GM12891 (cell line): ENCODE measurements around the gene UGDH.

Experiments
- POLR2A ChIP-seq: IDR thresholded peaks from 2 replicates; pipeline ENCODE4 v1.6.1; 2011; ENCODE audit warnings: low read depth, low read length, control low read depth
- POLR2AphosphoS5 ChIP-seq: IDR thresholded peaks from 2 replicates; pipeline ENCODE4 v1.6.1; 2011; ENCODE audit warnings: low read depth, low read length, control low read depth
- TAF1 ChIP-seq: IDR thresholded peaks from 2 replicates; pipeline ENCODE4 v1.6.1; 2011; ENCODE audit warnings: low read depth, low read length, control low read depth

DNA sequence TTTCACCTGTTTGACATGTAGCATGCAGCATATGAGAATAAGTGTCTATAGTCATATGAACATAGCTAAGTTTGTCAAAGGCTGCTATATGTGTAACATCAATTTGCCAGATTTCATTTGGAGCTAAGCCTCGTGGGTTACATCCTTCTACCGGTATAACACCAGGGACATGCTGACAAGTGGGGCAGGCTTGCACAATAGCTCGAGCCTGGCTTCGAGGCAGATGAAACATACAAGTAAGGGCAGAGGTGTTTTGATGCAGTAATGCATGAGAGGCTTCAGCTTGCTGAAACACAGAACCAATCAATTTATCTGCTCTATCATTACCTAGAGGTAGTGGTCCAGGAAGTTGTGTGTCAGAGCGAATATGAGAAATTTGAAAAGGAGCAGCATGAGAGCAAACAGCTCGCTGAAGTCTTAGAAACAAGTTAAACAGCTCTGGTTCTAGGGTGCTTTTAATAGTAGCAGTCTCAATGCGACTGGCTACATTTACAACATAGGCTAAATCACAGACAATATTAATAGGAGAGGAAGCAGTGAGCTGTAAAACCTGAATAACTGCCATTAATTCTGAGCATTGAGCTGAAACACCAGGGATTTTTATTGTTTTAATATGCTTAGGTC, 14.9 kb upstream of the UGDH start:
- TF ChIP-seq POLR2A (no peak), POLR2AphosphoS5 (no peak), TAF1 (no peak)
